WTC11 (cell line): ENCODE measurements around the gene TGFBRAP1. TPM values are rescaled to one million over a fixed set of nuclear protein-coding genes. Genes with fewer than 3 reads are reported as not detected.

Experiments
- ATAC-seq: fragments of 200-7000 bp; cut with Tn5 transposase; 2 replicates; pipeline ENCODE4 v1.10.0; 2021; ENCODE audit warnings: mild to moderate bottlenecking, moderate library complexity
- CTCF ChIA-PET: fragments of 300-600 bp; sonication (Branson Sonifier 250); formaldehyde crosslinking; loops from one replicate; lab custom pipeline; 2021; ENCODE audit warnings: antibody characterized with exemption; lab: Charles Lee
- POLR2A ChIA-PET: fragments of 350-600 bp; sonication (Branson Sonifier 250); formaldehyde crosslinking; loops from one replicate; lab custom pipeline; 2021; ENCODE audit warnings: antibody characterized with exemption; lab: Charles Lee
- DNase-seq: peaks from one replicate; pipeline ENCODE4 v3.0.0; 2021; ENCODE audit warnings: low spot score
- H3K27ac Mint-ChIP-seq: 2 replicates; pipeline ENCODE4 v1.8.0; 2021; ENCODE audit warnings: mixed read lengths
- H3K27me3 Mint-ChIP-seq: 2 replicates; pipeline ENCODE4 v1.8.0; 2021; ENCODE audit warnings: low read depth, mild to moderate bottlenecking, moderate library complexity, mixed read lengths
- H3K36me3 Mint-ChIP-seq: 2 replicates; pipeline ENCODE4 v1.8.0; 2021; ENCODE audit warnings: mixed read lengths
- H3K4me1 Mint-ChIP-seq: 2 replicates; pipeline ENCODE4 v1.8.0; 2022; ENCODE audit warnings: mixed read lengths
- H3K4me3 Mint-ChIP-seq: 2 replicates; pipeline ENCODE4 v1.8.0; 2021; ENCODE audit warnings: mild to moderate bottlenecking, moderate library complexity, mixed read lengths
- H3K9me3 Mint-ChIP-seq: 2 replicates; pipeline ENCODE4 v1.8.0; 2021; ENCODE audit warnings: mixed read lengths
- AFF4 ChIP-seq: sonication (generic); formaldehyde crosslinking; IDR thresholded peaks from 2 replicates; pipeline ENCODE4 v1.8.1; 2023; ENCODE audit warnings: mild to moderate bottlenecking, missing genetic modification reagents, borderline replicate concordance
- ARID4B ChIP-seq: sonication (generic); formaldehyde crosslinking; IDR thresholded peaks from 2 replicates; pipeline ENCODE4 v1.8.0; 2023; ENCODE audit warnings: missing genetic modification reagents, mild to moderate bottlenecking, borderline replicate concordance
- ATF2 ChIP-seq: sonication (generic); formaldehyde crosslinking; IDR thresholded peaks from 2 replicates; pipeline ENCODE4 v1.8.1; 2022; ENCODE audit warnings: low read depth, missing genetic modification reagents, borderline replicate concordance
- E2F4 ChIP-seq: sonication (generic); formaldehyde crosslinking; IDR thresholded peaks from 2 replicates; pipeline ENCODE4 v1.8.1; 2022; ENCODE audit warnings: low read depth, mild to moderate bottlenecking, moderate library complexity, missing genetic modification reagents, borderline replicate concordance
- ELF4 ChIP-seq: sonication (generic); formaldehyde crosslinking; IDR thresholded peaks from 2 replicates; pipeline ENCODE4 v1.8.1; 2022; ENCODE audit warnings: low read depth, mild to moderate bottlenecking, moderate library complexity, missing genetic modification reagents
- ESRRA ChIP-seq: sonication (generic); formaldehyde crosslinking; IDR thresholded peaks from 2 replicates; pipeline ENCODE4 v1.8.1; 2022; ENCODE audit warnings: mild to moderate bottlenecking, missing genetic modification reagents, borderline replicate concordance
- ETV6 ChIP-seq: sonication (generic); formaldehyde crosslinking; IDR thresholded peaks from 2 replicates; pipeline ENCODE4 v1.8.1; 2022; ENCODE audit warnings: mild to moderate bottlenecking, missing genetic modification reagents
- FOXK1 ChIP-seq: sonication (generic); formaldehyde crosslinking; IDR thresholded peaks from 2 replicates; pipeline ENCODE4 v1.8.0; 2022; ENCODE audit warnings: mild to moderate bottlenecking, moderate library complexity, missing genetic modification reagents
- GRHL2 ChIP-seq: fragments of 250-450 bp; sonication (Bioruptor Pico); IDR thresholded peaks from 2 replicates; pipeline ENCODE4 v1.8.0; 2022; ENCODE audit warnings: mild to moderate bottlenecking, moderate library complexity; ENCODE audit not compliant: insufficient replicate concordance, severe bottlenecking
- RELA ChIP-seq: sonication (generic); formaldehyde crosslinking; IDR thresholded peaks from 2 replicates; pipeline ENCODE4 v1.8.1; 2022; ENCODE audit warnings: missing genetic modification reagents, mild to moderate bottlenecking, borderline replicate concordance
- SMAD3 ChIP-seq: sonication (generic); formaldehyde crosslinking; IDR thresholded peaks from 2 replicates; pipeline ENCODE4 v1.8.0; 2022; ENCODE audit warnings: missing genetic modification reagents, mild to moderate bottlenecking, borderline replicate concordance
- SMAD4 ChIP-seq: sonication (generic); formaldehyde crosslinking; IDR thresholded peaks from 2 replicates; pipeline ENCODE4 v1.8.0; 2022; ENCODE audit warnings: mild to moderate bottlenecking, missing genetic modification reagents
- TP53 ChIP-seq: sonication (generic); formaldehyde crosslinking; IDR thresholded peaks from 2 replicates; pipeline ENCODE4 v1.8.1; 2023; ENCODE audit warnings: mild to moderate bottlenecking, missing genetic modification reagents
- ZNF138 ChIP-seq: sonication (generic); formaldehyde crosslinking; conservative IDR thresholded peaks from 2 replicates; pipeline ENCODE4 v1.8.1; 2022; ENCODE audit warnings: mild to moderate bottlenecking, moderate library complexity, missing genetic modification reagents
- ZNF532 ChIP-seq: fragments of 250-450 bp; sonication (Bioruptor Pico); IDR thresholded peaks from 2 replicates; pipeline ENCODE4 v1.9.0; 2021; ENCODE audit warnings: mild to moderate bottlenecking, borderline replicate concordance
- total RNA-seq: library from RNA; stranded (reverse); gene quantifications from 3 replicates; pipeline ENCODE4 v1.2.3, GENCODE V29; 2021
- TF ChIP-seq, protein P1 (sequence below): fragments of 250-450 bp; sonication (Bioruptor Pico); IDR thresholded peaks from 2 replicates; pipeline ENCODE4 v1.9.0; 2021; ENCODE audit warnings: mild to moderate bottlenecking

TGFBRAP1 gene
- total RNA-seq, 1 experiment from 2014 or later = 16.3 TPM

DNA sequence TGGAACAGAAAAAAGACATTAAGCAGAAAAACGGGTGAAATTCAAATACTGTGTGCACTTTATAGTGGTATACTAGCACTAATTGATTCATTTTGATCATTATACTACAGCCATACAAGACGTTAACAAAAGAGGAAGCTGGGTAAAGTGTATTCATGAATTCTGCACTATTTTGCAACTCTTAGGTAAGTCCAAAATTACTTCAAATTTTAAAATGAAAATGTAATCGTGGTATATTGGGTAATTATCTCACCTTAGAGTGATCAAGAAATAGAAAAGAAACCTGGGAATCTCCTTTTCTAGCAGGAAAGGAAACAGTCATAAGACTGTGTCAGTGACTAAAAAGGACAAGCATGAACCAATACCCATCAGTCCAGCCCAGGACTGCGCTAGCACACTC, 5.4 kb downstream of the TGFBRAP1 start (continued):
- no peak for TF ChIP-seq ARID4B (CRISPR knock-in tag)
- TF ChIP-seq, protein P1, sequence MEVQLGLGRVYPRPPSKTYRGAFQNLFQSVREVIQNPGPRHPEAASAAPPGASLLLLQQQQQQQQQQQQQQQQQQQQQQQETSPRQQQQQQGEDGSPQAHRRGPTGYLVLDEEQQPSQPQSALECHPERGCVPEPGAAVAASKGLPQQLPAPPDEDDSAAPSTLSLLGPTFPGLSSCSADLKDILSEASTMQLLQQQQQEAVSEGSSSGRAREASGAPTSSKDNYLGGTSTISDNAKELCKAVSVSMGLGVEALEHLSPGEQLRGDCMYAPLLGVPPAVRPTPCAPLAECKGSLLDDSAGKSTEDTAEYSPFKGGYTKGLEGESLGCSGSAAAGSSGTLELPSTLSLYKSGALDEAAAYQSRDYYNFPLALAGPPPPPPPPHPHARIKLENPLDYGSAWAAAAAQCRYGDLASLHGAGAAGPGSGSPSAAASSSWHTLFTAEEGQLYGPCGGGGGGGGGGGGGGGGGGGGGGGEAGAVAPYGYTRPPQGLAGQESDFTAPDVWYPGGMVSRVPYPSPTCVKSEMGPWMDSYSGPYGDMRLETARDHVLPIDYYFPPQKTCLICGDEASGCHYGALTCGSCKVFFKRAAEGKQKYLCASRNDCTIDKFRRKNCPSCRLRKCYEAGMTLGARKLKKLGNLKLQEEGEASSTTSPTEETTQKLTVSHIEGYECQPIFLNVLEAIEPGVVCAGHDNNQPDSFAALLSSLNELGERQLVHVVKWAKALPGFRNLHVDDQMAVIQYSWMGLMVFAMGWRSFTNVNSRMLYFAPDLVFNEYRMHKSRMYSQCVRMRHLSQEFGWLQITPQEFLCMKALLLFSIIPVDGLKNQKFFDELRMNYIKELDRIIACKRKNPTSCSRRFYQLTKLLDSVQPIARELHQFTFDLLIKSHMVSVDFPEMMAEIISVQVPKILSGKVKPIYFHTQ (CRISPR knock-in tag) = no peak
- TF ChIP-seq ZNF532 (CRISPR knock-in tag) = no peak
- no peak for TF ChIP-seq SMAD3
- TF ChIP-seq FOXK1 = no peak
- no peak for TF ChIP-seq GRHL2
- TF ChIP-seq ESRRA (CRISPR knock-in tag) = no peak

DNA sequence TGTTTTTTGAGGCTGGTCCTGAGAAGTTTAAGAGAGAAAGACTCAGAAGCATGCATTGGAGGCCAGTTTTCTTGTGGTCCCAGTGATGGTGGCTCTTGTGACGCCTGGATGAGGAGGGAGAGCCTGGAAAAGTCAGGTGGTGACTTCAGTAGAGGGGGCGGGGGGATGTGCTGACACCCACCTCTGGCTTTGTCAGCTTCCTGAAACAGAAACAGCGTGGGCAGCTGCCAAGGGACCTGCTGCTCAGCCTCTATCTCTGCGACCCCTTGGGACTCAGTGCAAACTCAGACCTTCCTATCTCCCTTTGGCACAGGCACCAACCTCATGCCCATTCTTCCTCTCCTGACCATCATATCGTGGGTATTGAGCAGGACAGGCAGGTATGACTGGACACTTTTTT, 6.4 kb downstream of the TGFBRAP1 start:
- ChIA-PET CTCF (no interaction called here), POLR2A (interaction anchor here (1.1 kb wide), 1 partner anchor 15 kb away, joined by 3 read pairs; no protein-coding TSS in a partner anchor)
- Mint-ChIP-seq H3K4me1 (peaks cover 15% of the 10 kb centered on the region), H3K4me3 (no peak overlapping the region), H3K27me3 (no peaks in the 10 kb centered on the region), H3K9me3 (no peaks in the 10 kb centered on the region), H3K36me3 (no peaks in the 10 kb centered on the region), H3K27ac (no peak overlapping the region)
- ATAC-seq (no peak), DNase-seq (no peak)
- TF ChIP-seq SMAD4 = no peak
- TF ChIP-seq ETV6 (CRISPR knock-in tag) = no peak
- TF ChIP-seq ATF2 (CRISPR knock-in tag) = no peak
- no peak for TF ChIP-seq ELF4 (CRISPR knock-in tag)
- no peak for TF ChIP-seq RELA (CRISPR knock-in tag)
- TF ChIP-seq E2F4 (CRISPR knock-in tag) = no peak
- TF ChIP-seq AFF4 (CRISPR knock-in tag) = no peak
- no peak for TF ChIP-seq TP53
- TF ChIP-seq ZNF138 (CRISPR knock-in tag) = no peak
